Muscle layer of colon (tissue), 2 donors: ENCODE data around the gene NAA40.

ENCODE experiments used
- H3K27ac ChIP-seq: one replicate; pipeline ENCODE4 v1.7.0; 2013; ENCODE audit warnings: low read depth, mild to moderate bottlenecking, low read length, moderate library complexity
- H3K27me3 ChIP-seq, 2 donors: one replicate each; pipeline ENCODE4 v1.7.0; 2013; ENCODE audit warnings: low read length in 2 of 2, mild to moderate bottlenecking in 2 of 2; ENCODE audit not compliant: insufficient read depth in 2 of 2, control insufficient read depth in 1 of 2
- H3K36me3 ChIP-seq: one replicate; pipeline ENCODE4 v1.7.0; 2013; ENCODE audit warnings: mild to moderate bottlenecking, low read length; ENCODE audit not compliant: insufficient read depth
- H3K4me1 ChIP-seq: one replicate; pipeline ENCODE4 v1.7.0; 2013; ENCODE audit warnings: mild to moderate bottlenecking, low read length; ENCODE audit not compliant: insufficient read depth
- H3K4me3 ChIP-seq, 2 donors: one replicate each; pipeline ENCODE4 v1.7.0; 2013; ENCODE audit warnings: low read length in 2 of 2, low read depth in 1 of 2, mild to moderate bottlenecking in 1 of 2, moderate library complexity in 1 of 2
- H3K9ac ChIP-seq: one replicate; pipeline ENCODE4 v1.7.0; 2013; ENCODE audit warnings: low read length
- H3K9me3 ChIP-seq: one replicate; pipeline ENCODE4 v1.7.0; 2013; ENCODE audit warnings: mild to moderate bottlenecking, low read length
- donor health status: abdominal sarcoma.
- donor health status: Adenocarcinoma of cecum.

The NAA40 gene

GRCh38 chr11:63906087-63906486, 32.7 kb upstream of the NAA40 start:
- peaks cover 51% of the 10 kb centered on the region for H3K36me3 ChIP-seq
- no peak overlapping the region for H3K9ac ChIP-seq
- no peak overlapping the region for H3K4me3 ChIP-seq
- no peaks in the 10 kb centered on the region for H3K27me3 ChIP-seq
- H3K9me3 ChIP-seq = no peaks in the 10 kb centered on the region
- H3K27ac ChIP-seq = no peak overlapping the region
- peaks cover 23% of the 10 kb centered on the region for H3K4me1 ChIP-seq

GRCh38 chr11:63906585-63906984, 32.2 kb upstream of the NAA40 start:
- no peak overlapping the region for H3K4me3 ChIP-seq
- H3K27me3 ChIP-seq = no peaks in the 10 kb centered on the region
- H3K4me1 ChIP-seq = peaks cover 23% of the 10 kb centered on the region
- H3K9ac ChIP-seq = no peak overlapping the region
- no peaks in the 10 kb centered on the region for H3K9me3 ChIP-seq
- H3K36me3 ChIP-seq = peaks cover 48% of the 10 kb centered on the region
- H3K27ac ChIP-seq = no peak overlapping the region

- no peak overlapping the region for H3K27ac ChIP-seq
- H3K36me3 ChIP-seq = peaks cover 43% of the 10 kb centered on the region
- H3K4me1 ChIP-seq = peaks cover 23% of the 10 kb centered on the region
- H3K4me3 ChIP-seq = no peak overlapping the region
- no peaks in the 10 kb centered on the region for H3K27me3 ChIP-seq
- no peak overlapping the region for H3K9ac ChIP-seq
- H3K9me3 ChIP-seq = no peaks in the 10 kb centered on the region
Observed at GRCh38 chr11:63907063-63907462, 31.7 kb upstream of the NAA40 start.

GRCh38 chr11:63907808-63908530, 30.8 kb upstream of the NAA40 start:
- H3K36me3 ChIP-seq = peaks cover 34% of the 10 kb centered on the region
- H3K4me3 ChIP-seq = peak overlapping the region in 1 of 2 donors; percentile 9
- no peaks in the 10 kb centered on the region for H3K9me3 ChIP-seq
- peaks cover 23% of the 10 kb centered on the region for H3K4me1 ChIP-seq
- no peak overlapping the region for H3K27ac ChIP-seq
- no peaks in the 10 kb centered on the region for H3K27me3 ChIP-seq
- H3K9ac ChIP-seq = no peak overlapping the region

- peaks cover 23% of the 10 kb centered on the region for H3K4me1 ChIP-seq
- no peaks in the 10 kb centered on the region for H3K27me3 ChIP-seq
- no peak overlapping the region for H3K27ac ChIP-seq
- peaks cover 26% of the 10 kb centered on the region for H3K36me3 ChIP-seq
- peak overlapping the region in 1 of 2 donors; percentile 9 for H3K4me3 ChIP-seq
- H3K9ac ChIP-seq = no peak overlapping the region
- H3K9me3 ChIP-seq = no peaks in the 10 kb centered on the region
Observed at GRCh38 chr11:63908631-63909401, 30.0 kb upstream of the NAA40 start.

- Histone ChIP-seq H3K4me1 (peaks cover 23% of the 10 kb centered on the region), H3K4me3 (no peak overlapping the region), H3K9ac (no peak overlapping the region), H3K27me3 (no peaks in the 10 kb centered on the region), H3K9me3 (no peaks in the 10 kb centered on the region), H3K36me3 (peaks cover 16% of the 10 kb centered on the region), H3K27ac (no peak overlapping the region)
Observed at GRCh38 chr11:63909591-63910506, 29.0 kb upstream of the NAA40 start.

- Histone ChIP-seq H3K9ac (no peak overlapping the region), H3K27ac (no peak overlapping the region), H3K4me1 (peaks cover 23% of the 10 kb centered on the region), H3K9me3 (no peaks in the 10 kb centered on the region), H3K4me3 (no peak overlapping the region), H3K36me3 (peaks cover 9% of the 10 kb centered on the region), H3K27me3 (no peaks in the 10 kb centered on the region)
Observed at GRCh38 chr11:63910675-63911074, 28.1 kb upstream of the NAA40 start.

GRCh38 chr11:63911440-63911839, 27.4 kb upstream of the NAA40 start:
- Histone ChIP-seq H3K27ac (no peak overlapping the region), H3K9ac (no peak overlapping the region), H3K9me3 (no peaks in the 10 kb centered on the region), H3K36me3 (peaks cover 4% of the 10 kb centered on the region), H3K4me3 (no peak overlapping the region), H3K4me1 (peaks cover 30% of the 10 kb centered on the region), H3K27me3 (no peaks in the 10 kb centered on the region)

GRCh38 chr11:63911876-63912275, 26.9 kb upstream of the NAA40 start:
- Histone ChIP-seq H3K4me1 (peaks cover 30% of the 10 kb centered on the region), H3K4me3 (no peak overlapping the region), H3K9ac (no peak overlapping the region), H3K27ac (no peak overlapping the region), H3K9me3 (no peaks in the 10 kb centered on the region), H3K36me3 (peaks cover 3% of the 10 kb centered on the region), H3K27me3 (no peaks in the 10 kb centered on the region)

GRCh38 chr11:63912678-63913077, 26.1 kb upstream of the NAA40 start:
- no peaks in the 10 kb centered on the region for H3K36me3 ChIP-seq
- no peak overlapping the region for H3K27ac ChIP-seq
- H3K4me1 ChIP-seq = peaks cover 29% of the 10 kb centered on the region
- H3K27me3 ChIP-seq = no peaks in the 10 kb centered on the region
- H3K9me3 ChIP-seq = no peaks in the 10 kb centered on the region
- no peak overlapping the region for H3K4me3 ChIP-seq
- no peak overlapping the region for H3K9ac ChIP-seq
